Stimulated activated memory B cell treated with anti-CD40 and anti-IgM and Interleukin-4, amounts not matched to agents 10 μg/mL and 1 μg/mL and 100 μg/mL, for 72 hours (primary cell): Measurements from ENCODE around the gene SLC24A4.

Experiments
- ATAC-seq: fragments of 150-1000 bp; cut with Tn5 transposase; 2 replicates; pipeline ENCODE4 v1.10.0; 2021
- H3K27ac Mint-ChIP-seq: one replicate; pipeline ENCODE4 v1.8.0; 2022; ENCODE audit warnings: mild to moderate bottlenecking, mixed read lengths
- H3K27me3 Mint-ChIP-seq: one replicate; pipeline ENCODE4 v1.8.0; 2022; ENCODE audit warnings: mixed read lengths
- H3K36me3 Mint-ChIP-seq: one replicate; pipeline ENCODE4 v1.8.0; 2022; ENCODE audit warnings: mixed read lengths
- H3K4me1 Mint-ChIP-seq: one replicate; pipeline ENCODE4 v1.8.0; 2022; ENCODE audit warnings: mixed read lengths
- H3K4me3 Mint-ChIP-seq: one replicate; pipeline ENCODE4 v1.8.0; 2022; ENCODE audit warnings: mild to moderate bottlenecking, moderate library complexity, mixed read lengths
- H3K9me3 Mint-ChIP-seq: one replicate; pipeline ENCODE4 v1.8.0; 2022; ENCODE audit warnings: mixed read lengths

The SLC24A4 gene

GRCh38 chr14:92373336-92373735 lies 50.4 kb downstream of the SLC24A4 start:
- H3K4me1 Mint-ChIP-seq, result no peaks in the 10 kb centered on the region
- H3K27me3 Mint-ChIP-seq, result peaks cover 11% of the 10 kb centered on the region
- no peaks in the 10 kb centered on the region for H3K36me3 Mint-ChIP-seq
- H3K9me3 Mint-ChIP-seq, result peaks cover 4% of the 10 kb centered on the region
- no peak overlapping the region for H3K4me3 Mint-ChIP-seq
- H3K27ac Mint-ChIP-seq, result no peak overlapping the region
- ATAC-seq, result no peak

DNA sequence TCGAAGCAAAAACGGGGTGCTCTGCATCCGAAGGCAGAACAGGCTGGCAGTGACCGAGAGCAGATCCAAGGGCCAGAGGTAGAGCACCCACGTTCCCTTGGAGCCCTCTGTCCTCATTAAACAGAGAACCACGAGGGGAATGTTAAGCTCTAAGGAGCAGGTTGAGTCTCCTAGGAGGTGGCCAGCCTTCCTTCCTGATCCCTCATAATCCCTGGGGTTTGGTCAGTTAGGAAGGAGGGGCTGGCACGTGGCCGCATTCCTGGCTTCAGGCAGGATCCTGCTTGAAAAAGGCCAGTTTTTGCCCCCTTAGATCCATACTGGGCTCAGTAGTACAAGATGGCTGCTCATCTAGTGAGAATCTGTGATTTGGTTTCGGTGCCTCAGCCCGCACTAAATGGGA lies 57.2 kb downstream of the SLC24A4 start:
- Mint-ChIP-seq H3K4me1 (no peaks in the 10 kb centered on the region), H3K27me3 (peaks cover 17% of the 10 kb centered on the region)

GRCh38 chr14:92380582-92380981 lies 57.6 kb downstream of the SLC24A4 start:
- no peak overlapping the region for H3K4me3 Mint-ChIP-seq
- no peaks in the 10 kb centered on the region for H3K9me3 Mint-ChIP-seq
- peaks cover 17% of the 10 kb centered on the region for H3K27me3 Mint-ChIP-seq
- no peak overlapping the region for H3K27ac Mint-ChIP-seq
- H3K36me3 Mint-ChIP-seq, result no peaks in the 10 kb centered on the region
- ATAC-seq, result no peak
- H3K4me1 Mint-ChIP-seq, result no peaks in the 10 kb centered on the region

More for the DNA sequence above, 57.2 kb downstream of the SLC24A4 start:
- Mint-ChIP-seq H3K27ac (no peak overlapping the region), H3K9me3 (no peaks in the 10 kb centered on the region), H3K36me3 (no peaks in the 10 kb centered on the region), H3K4me3 (no peak overlapping the region)
- no peak for ATAC-seq

DNA sequence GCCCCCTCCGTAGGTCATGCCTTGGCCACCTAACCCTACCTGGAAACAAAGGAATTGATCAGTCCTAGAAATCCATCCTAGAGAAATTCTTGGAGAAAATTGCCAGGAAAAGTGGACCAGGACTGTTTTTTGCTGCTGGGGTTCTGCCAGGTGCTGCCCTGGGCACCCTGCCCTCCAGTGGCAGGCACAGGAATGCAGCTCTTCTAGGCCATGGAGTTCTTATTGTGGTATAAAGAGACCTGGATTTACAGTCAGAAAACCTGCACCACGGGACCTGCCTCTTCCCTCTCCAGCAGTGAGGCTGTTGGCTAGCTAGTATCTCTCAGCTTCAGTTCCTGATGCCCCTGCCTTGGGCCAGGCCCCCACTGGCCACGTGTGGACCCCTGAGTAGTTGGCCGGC lies 59.7 kb downstream of the SLC24A4 start:
- ATAC-seq, result no peak
- H3K4me1 Mint-ChIP-seq, result no peaks in the 10 kb centered on the region
- H3K4me3 Mint-ChIP-seq, result no peak overlapping the region
- peaks cover 10% of the 10 kb centered on the region for H3K27me3 Mint-ChIP-seq
- no peaks in the 10 kb centered on the region for H3K36me3 Mint-ChIP-seq
- H3K27ac Mint-ChIP-seq, result no peak overlapping the region
- no peaks in the 10 kb centered on the region for H3K9me3 Mint-ChIP-seq

DNA sequence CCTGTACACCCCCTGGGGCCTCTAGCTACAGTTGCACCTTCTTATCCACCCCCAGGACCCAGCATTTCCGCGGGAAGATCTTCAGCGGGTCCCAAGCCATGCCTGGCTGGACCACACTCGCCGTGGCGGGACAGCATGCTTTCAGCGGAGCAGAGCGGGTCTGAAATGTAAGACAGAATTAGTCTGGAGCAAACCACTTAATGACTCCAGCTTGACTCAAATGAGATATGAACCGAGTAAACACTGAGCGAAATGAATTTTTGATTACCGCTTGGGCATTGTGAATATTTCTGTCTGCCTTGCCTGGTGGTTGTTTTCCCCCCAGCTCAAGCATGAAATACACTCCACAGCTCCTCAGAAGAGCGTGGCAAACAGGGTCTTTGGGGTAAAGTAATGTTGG lies 60.8 kb downstream of the SLC24A4 start:
- no peak for ATAC-seq
- Mint-ChIP-seq H3K4me1 (no peaks in the 10 kb centered on the region), H3K36me3 (no peaks in the 10 kb centered on the region), H3K27me3 (peaks cover 8% of the 10 kb centered on the region), H3K4me3 (no peak overlapping the region), H3K9me3 (no peaks in the 10 kb centered on the region), H3K27ac (no peak overlapping the region)

GRCh38 chr14:92384461-92385133 lies 61.6 kb downstream of the SLC24A4 start:
- H3K4me3 Mint-ChIP-seq, result no peak overlapping the region
- H3K36me3 Mint-ChIP-seq, result no peaks in the 10 kb centered on the region
- H3K4me1 Mint-ChIP-seq, result peaks cover 6% of the 10 kb centered on the region
- H3K27ac Mint-ChIP-seq, result no peak overlapping the region
- H3K27me3 Mint-ChIP-seq, result peaks cover 13% of the 10 kb centered on the region
- no peak for ATAC-seq
- H3K9me3 Mint-ChIP-seq, result no peaks in the 10 kb centered on the region

- Mint-ChIP-seq H3K4me3 (no peak overlapping the region), H3K36me3 (no peaks in the 10 kb centered on the region), H3K27me3 (peaks cover 23% of the 10 kb centered on the region), H3K27ac (no peak overlapping the region), H3K9me3 (no peaks in the 10 kb centered on the region), H3K4me1 (peaks cover 12% of the 10 kb centered on the region)
- no peak for ATAC-seq
Observed at GRCh38 chr14:92385561-92385960, 62.6 kb downstream of the SLC24A4 start.

- no peak overlapping the region for H3K4me3 Mint-ChIP-seq
- H3K9me3 Mint-ChIP-seq, result no peaks in the 10 kb centered on the region
Observed at GRCh38 chr14:92386165-92386564, 63.2 kb downstream of the SLC24A4 start.

GRCh38 chr14:92386637-92387036 lies 63.7 kb downstream of the SLC24A4 start:
- no peak for ATAC-seq
- Mint-ChIP-seq H3K4me3 (no peak overlapping the region), H3K36me3 (no peaks in the 10 kb centered on the region), H3K4me1 (peaks cover 12% of the 10 kb centered on the region), H3K27ac (no peak overlapping the region), H3K27me3 (peaks cover 26% of the 10 kb centered on the region), H3K9me3 (no peaks in the 10 kb centered on the region)

More at GRCh38 chr14:92386165-92386564, 63.2 kb downstream of the SLC24A4 start:
- Mint-ChIP-seq H3K27ac (no peak overlapping the region), H3K4me1 (peaks cover 12% of the 10 kb centered on the region), H3K36me3 (no peaks in the 10 kb centered on the region), H3K27me3 (peaks cover 26% of the 10 kb centered on the region)
- no peak for ATAC-seq

DNA sequence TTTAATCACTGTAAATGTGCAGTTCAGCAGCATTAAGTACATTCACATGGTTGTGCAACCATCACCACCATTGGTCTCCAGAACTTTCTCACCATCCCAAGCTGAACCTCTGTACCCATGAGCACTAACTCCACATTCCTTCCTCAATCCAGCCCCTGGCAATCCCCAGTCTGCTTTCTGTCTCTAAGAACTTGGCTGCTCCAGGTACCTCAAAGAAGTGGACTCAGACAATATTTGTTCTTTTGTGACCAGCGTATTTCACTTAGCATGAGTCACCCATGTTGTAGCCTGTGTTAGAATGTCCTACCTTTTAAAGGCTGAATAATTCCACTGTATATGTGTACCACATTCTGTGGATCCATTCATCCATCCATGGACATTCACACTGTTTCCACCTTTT lies 64.6 kb downstream of the SLC24A4 start:
- ATAC-seq, result no peak
- H3K4me1 Mint-ChIP-seq, result peaks cover 12% of the 10 kb centered on the region

GRCh38 chr14:92389598-92390158 lies 66.7 kb downstream of the SLC24A4 start:
- no peak for ATAC-seq
- peaks cover 12% of the 10 kb centered on the region for H3K4me1 Mint-ChIP-seq
- no peaks in the 10 kb centered on the region for H3K36me3 Mint-ChIP-seq
- no peak overlapping the region for H3K4me3 Mint-ChIP-seq
- no peaks in the 10 kb centered on the region for H3K9me3 Mint-ChIP-seq
- no peak overlapping the region for H3K27ac Mint-ChIP-seq
- peaks cover 26% of the 10 kb centered on the region for H3K27me3 Mint-ChIP-seq

More for the DNA sequence above, 64.6 kb downstream of the SLC24A4 start:
- Mint-ChIP-seq H3K27ac (no peak overlapping the region), H3K9me3 (no peaks in the 10 kb centered on the region), H3K36me3 (no peaks in the 10 kb centered on the region), H3K27me3 (peaks cover 26% of the 10 kb centered on the region), H3K4me3 (no peak overlapping the region)

GRCh38 chr14:92391726-92392125 lies 68.8 kb downstream of the SLC24A4 start:
- Mint-ChIP-seq H3K36me3 (no peaks in the 10 kb centered on the region), H3K27ac (no peak overlapping the region), H3K4me3 (no peak overlapping the region), H3K4me1 (peaks cover 12% of the 10 kb centered on the region), H3K27me3 (peaks cover 26% of the 10 kb centered on the region), H3K9me3 (no peaks in the 10 kb centered on the region)
- ATAC-seq, result peak; percentile 46

DNA sequence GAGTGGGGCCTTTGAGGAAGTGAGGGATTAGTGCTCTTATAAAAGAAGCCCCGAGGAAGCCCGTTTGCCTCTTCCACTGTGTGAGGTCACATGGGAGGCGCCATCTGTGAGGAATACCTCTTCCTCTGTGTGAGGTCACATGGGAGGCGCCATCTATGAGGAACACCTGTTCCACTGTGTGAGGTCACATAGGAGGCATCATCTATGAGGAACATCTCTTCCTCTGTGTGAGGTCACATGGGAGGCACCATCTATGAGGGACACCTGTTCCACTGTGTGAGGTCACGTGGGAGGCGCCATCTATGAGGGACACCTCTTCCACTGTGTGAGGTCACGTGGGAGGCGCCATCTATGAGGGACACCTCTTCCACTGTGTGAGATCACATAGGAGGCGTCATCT lies 69.7 kb downstream of the SLC24A4 start:
- ATAC-seq, result no peak

DNA sequence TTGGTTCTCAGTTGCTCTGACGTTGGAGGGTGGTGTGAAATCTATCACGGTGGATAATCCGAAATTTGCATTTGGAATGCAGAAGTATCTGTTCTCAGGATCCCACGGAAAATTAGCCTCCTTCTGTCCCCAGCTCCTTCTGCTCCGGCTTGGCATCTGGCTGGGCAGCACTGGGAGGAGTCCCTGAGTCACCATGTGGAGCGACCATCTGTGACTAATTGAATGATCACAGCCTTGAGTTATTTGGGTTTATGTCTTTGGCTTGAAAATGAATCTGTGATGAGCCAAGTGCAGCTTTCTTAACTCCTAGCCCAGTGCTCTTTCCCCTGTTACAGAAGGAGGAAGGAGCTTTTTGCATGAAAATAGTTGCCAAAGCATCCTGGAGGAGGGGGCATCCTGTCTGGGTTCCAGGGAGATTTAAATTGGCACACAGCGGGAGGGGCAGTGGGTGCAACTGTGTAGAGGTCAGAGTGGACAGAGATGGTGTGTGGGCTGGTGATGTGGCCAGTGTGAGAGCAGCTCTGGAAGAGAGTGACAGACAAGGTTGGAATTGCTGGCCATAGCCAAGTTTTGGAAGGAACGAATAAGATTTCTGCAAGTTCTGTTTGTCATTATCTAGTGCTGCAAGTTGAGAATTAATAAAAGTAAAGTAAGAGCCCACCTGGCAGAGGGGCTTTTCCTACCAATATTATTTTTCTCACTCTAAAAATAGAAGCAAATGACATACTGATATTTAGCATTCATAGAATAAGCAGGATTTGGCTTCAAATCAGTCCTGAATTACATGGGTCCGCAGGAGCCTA lies 74.4 kb downstream of the SLC24A4 start:
- Mint-ChIP-seq H3K4me3 (no peak overlapping the region), H3K36me3 (no peaks in the 10 kb centered on the region), H3K9me3 (peaks cover under 1% of the 10 kb centered on the region), H3K4me1 (peaks cover 38% of the 10 kb centered on the region), H3K27ac (no peak overlapping the region), H3K27me3 (no peaks in the 10 kb centered on the region)
- ATAC-seq, result no peak

More for the DNA sequence above, 69.7 kb downstream of the SLC24A4 start:
- H3K4me1 Mint-ChIP-seq, result peaks cover 12% of the 10 kb centered on the region
- H3K36me3 Mint-ChIP-seq, result no peaks in the 10 kb centered on the region
- no peak overlapping the region for H3K27ac Mint-ChIP-seq
- no peak overlapping the region for H3K4me3 Mint-ChIP-seq
- no peaks in the 10 kb centered on the region for H3K9me3 Mint-ChIP-seq
- H3K27me3 Mint-ChIP-seq, result peaks cover 26% of the 10 kb centered on the region

- Mint-ChIP-seq H3K27ac (peak overlapping the region; percentile 55), H3K4me1 (peaks cover 38% of the 10 kb centered on the region), H3K36me3 (no peaks in the 10 kb centered on the region), H3K4me3 (no peak overlapping the region), H3K27me3 (no peaks in the 10 kb centered on the region), H3K9me3 (peaks cover 2% of the 10 kb centered on the region)
- ATAC-seq, result no peak
Observed at GRCh38 chr14:92397953-92398564, 75.1 kb downstream of the SLC24A4 start.
